Measurements from ENCODE around the gene DAPK2. TPM values are rescaled to one million over a fixed set of nuclear protein-coding genes. Genes with fewer than 3 reads are reported as not detected.

The DAPK2 gene
- total RNA-seq, 4 donors from 2014 or later = 12.0 to 49.8 (median 25.6) TPM

- no peak for ATAC-seq (ENCODE audit: low FRiP score)
These were observed 185.7 kb downstream of the DAPK2 start for GRCh38 chr15:63860555-63860954.

GRCh38 chr15:63860155-63860554 lies 186.1 kb downstream of the DAPK2 start:
- DNase-seq (ENCODE audit: low spot score) = no peak
- no peak for TF ChIP-seq CTCF (IDR thresholded peaks at IDR 0.05)
- no peak for ATAC-seq (ENCODE audit: low FRiP score)

More at GRCh38 chr15:63860555-63860954, 185.7 kb downstream of the DAPK2 start:
- DNase-seq (ENCODE audit: low spot score) = no peak
- TF ChIP-seq CTCF (IDR thresholded peaks at IDR 0.05) = no peak

GRCh38 chr15:63858881-63859280 lies 187.4 kb downstream of the DAPK2 start:
- no peak for DNase-seq (ENCODE audit: low spot score)
- no peak for ATAC-seq (ENCODE audit: low FRiP score)
- TF ChIP-seq CTCF (IDR thresholded peaks at IDR 0.05) = no peak

- no peak for TF ChIP-seq CTCF (IDR thresholded peaks at IDR 0.05)
- ATAC-seq (ENCODE audit: low FRiP score) (no peak), DNase-seq (ENCODE audit: low spot score) (no peak)
These were observed 187.8 kb downstream of the DAPK2 start for GRCh38 chr15:63858448-63858847.

GRCh38 chr15:63857461-63857856 lies 188.8 kb downstream of the DAPK2 start:
- no peak for TF ChIP-seq CTCF (IDR thresholded peaks at IDR 0.05)
- DNase-seq (ENCODE audit: low spot score) (no peak), ATAC-seq (ENCODE audit: low FRiP score) (no peak)

Small RNA genes within 50 kb of the gene (small RNA-seq; reads per million reads assigned to genes)
- gene AC015914.2 = not detected
- not detected for gene MIR422A

Other genes starting within 250 kb of the DAPK2 start
- 100 to 1,000 TPM in 2 of 4 donors, 10 to 100 TPM in 2; 80.1 to 151 (median 102) TPM for gene HERC1, start 212.5 kb downstream of the DAPK2 start, total RNA-seq
- gene CIAO2A, start 47.4 kb upstream of the DAPK2 start, total RNA-seq = 10 to 100 TPM; 39.9 to 48.3 (median 40.5) TPM
- 100 to 1,000 TPM; 104 to 125 (median 120) TPM for gene SNX1, start 49.5 kb upstream of the DAPK2 start, total RNA-seq
- 1 to 10 TPM in 2 of 4 donors, under 1 TPM in 1, not detected in 1; 0.38 to 2.6 (median 1.2) TPM for gene SNX22, start 105.2 kb upstream of the DAPK2 start, total RNA-seq
- gene PPIB, start 116.5 kb upstream of the DAPK2 start, total RNA-seq = 100 to 1,000 TPM; 244 to 431 (median 373) TPM